Karpas-422 (cell line): ENCODE data around the gene AGXT2. TPM values are rescaled to one million over a fixed set of nuclear protein-coding genes. Genes with fewer than 3 reads are reported as not detected.

Source experiments
- DNase-seq: peaks from one replicate; pipeline ENCODE4 v3.0.0-alpha.2; 2015
- H2AFZ ChIP-seq: fragments of 200-600 bp; sonication (generic); 2 replicates; pipeline ENCODE4 v1.6.1; 2014; ENCODE audit warnings: antibody characterized with exemption, low read length, mixed read lengths
- H3K27ac ChIP-seq: fragments of 200-600 bp; sonication (generic); 2 replicates; pipeline ENCODE4 v1.5.1; 2014; ENCODE audit warnings: mild to moderate bottlenecking, low read length, moderate library complexity
- H3K27me3 ChIP-seq: fragments of 200-600 bp; sonication (generic); 2 replicates; pipeline ENCODE4 v1.6.1; 2014; ENCODE audit warnings: low read length, mixed read lengths
- H3K36me3 ChIP-seq: fragments of 200-600 bp; sonication (generic); 2 replicates; pipeline ENCODE4 v1.6.1; 2014; ENCODE audit warnings: low read length, mixed read lengths; ENCODE audit not compliant: insufficient read depth
- H3K4me1 ChIP-seq: fragments of 200-600 bp; sonication (generic); 2 replicates; pipeline ENCODE4 v1.6.1; 2014; ENCODE audit warnings: mild to moderate bottlenecking, low read length, mixed read lengths
- H3K4me2 ChIP-seq: fragments of 200-600 bp; sonication (generic); 2 replicates; pipeline ENCODE4 v1.6.1; 2014; ENCODE audit warnings: low read length, low read depth, mild to moderate bottlenecking; ENCODE audit not compliant: poor library complexity, severe bottlenecking
- H3K4me3 ChIP-seq: fragments of 200-600 bp; sonication (generic); 2 replicates; pipeline ENCODE4 v1.5.1; 2014; ENCODE audit warnings: mild to moderate bottlenecking, antibody characterized with exemption, low read length, mixed read lengths
- H3K79me2 ChIP-seq: fragments of 200-600 bp; sonication (generic); 2 replicates; pipeline ENCODE4 v1.6.1; 2014; ENCODE audit warnings: mild to moderate bottlenecking, low read length, mixed read lengths
- H3K9ac ChIP-seq: fragments of 200-600 bp; sonication (generic); 2 replicates; pipeline ENCODE4 v1.6.0; 2014; ENCODE audit warnings: low read length
- H3K9me2 ChIP-seq: fragments of 200-600 bp; sonication (generic), shearing (Covaris generic); replicated peaks from 2 replicates; pipeline ENCODE4 v1.6.0; 2014; ENCODE audit warnings: mild to moderate bottlenecking, low read length, moderate library complexity; ENCODE audit not compliant: insufficient read depth
- H3K9me3 ChIP-seq: fragments of 300-700, 200-600 bp; sonication (generic); 2 replicates; pipeline ENCODE4 v1.6.1; 2014; ENCODE audit warnings: low read length, mixed read lengths
- H4K20me1 ChIP-seq: fragments of 200-600 bp; sonication (generic); 2 replicates; pipeline ENCODE4 v1.6.1; 2014; ENCODE audit warnings: mild to moderate bottlenecking, antibody characterized with exemption, low read length, low read depth; ENCODE audit not compliant: insufficient read depth
- total RNA-seq: library from RNA; depleted of rRNA; stranded (reverse); fragments of >200 nt; shearing (Covaris generic); gene quantifications from 2 replicates; pipeline ENCODE4 v1.2.3, GENCODE V29; 2014; ENCODE audit warnings: low replicate concordance

The AGXT2 gene
- total RNA-seq, 1 experiment from 2014 or later, result not detected

GRCh38 chr5:35066260-35066795 is 18.6 kb upstream of the AGXT2 start:
- no peaks in the 10 kb centered on the region for H3K79me2 ChIP-seq
- H3K9me2 ChIP-seq, result no peaks in the 10 kb centered on the region
- no peaks in the 10 kb centered on the region for H3K36me3 ChIP-seq
- no peaks in the 10 kb centered on the region for H4K20me1 ChIP-seq
- no peak for DNase-seq
- H3K9ac ChIP-seq, result no peak overlapping the region
- no peaks in the 10 kb centered on the region for H3K9me3 ChIP-seq
- no peak overlapping the region for H3K4me2 ChIP-seq
- no peak overlapping the region for H2AFZ ChIP-seq
- no peak overlapping the region for H3K27ac ChIP-seq
- H3K4me3 ChIP-seq, result no peak overlapping the region
- H3K27me3 ChIP-seq, result no peaks in the 10 kb centered on the region
- no peaks in the 10 kb centered on the region for H3K4me1 ChIP-seq

GRCh38 chr5:35063414-35063813 is 15.7 kb upstream of the AGXT2 start:
- DNase-seq, result no peak
- no peaks in the 10 kb centered on the region for H3K79me2 ChIP-seq

DNA sequence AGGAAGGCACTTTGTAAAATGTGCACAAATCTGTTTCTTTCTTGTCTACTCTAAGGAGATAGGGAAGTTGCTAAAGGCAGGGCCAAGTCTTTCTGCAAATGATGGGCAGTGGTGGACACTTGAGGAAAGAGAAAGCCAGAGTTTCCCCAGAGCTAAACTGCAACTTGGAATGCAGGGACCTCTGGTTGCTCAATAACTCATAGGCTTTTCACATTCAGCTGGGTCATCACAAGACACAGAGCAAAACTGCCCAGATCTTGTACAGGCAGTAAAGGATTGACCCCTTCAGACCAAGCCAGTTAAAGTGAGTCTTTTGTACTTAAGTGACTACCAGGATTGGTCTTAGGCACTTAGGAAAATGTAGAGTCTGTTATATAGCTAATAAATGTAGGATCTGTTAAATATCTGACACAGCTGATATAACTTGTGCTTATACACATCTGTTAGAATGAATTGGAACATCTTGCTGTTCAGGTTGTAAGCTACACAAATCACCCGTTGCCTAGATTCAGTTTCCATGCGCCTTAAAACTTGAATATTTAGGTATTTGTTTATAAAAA is 13.5 kb upstream of the AGXT2 start:
- H3K79me2 ChIP-seq, result no peaks in the 10 kb centered on the region
- H2AFZ ChIP-seq, result no peak overlapping the region
- H3K4me2 ChIP-seq, result no peak overlapping the region
- H3K4me1 ChIP-seq, result no peaks in the 10 kb centered on the region
- H3K9me3 ChIP-seq, result no peaks in the 10 kb centered on the region
- no peaks in the 10 kb centered on the region for H4K20me1 ChIP-seq
- H3K27ac ChIP-seq, result no peak overlapping the region
- H3K36me3 ChIP-seq, result no peaks in the 10 kb centered on the region
- no peaks in the 10 kb centered on the region for H3K27me3 ChIP-seq
- no peak overlapping the region for H3K4me3 ChIP-seq
- DNase-seq, result no peak
- H3K9ac ChIP-seq, result no peak overlapping the region
- H3K9me2 ChIP-seq, result no peaks in the 10 kb centered on the region

More at GRCh38 chr5:35063414-35063813, 15.7 kb upstream of the AGXT2 start:
- Histone ChIP-seq H4K20me1 (no peaks in the 10 kb centered on the region), H3K27ac (no peak overlapping the region), H2AFZ (no peak overlapping the region), H3K9me3 (no peaks in the 10 kb centered on the region), H3K4me3 (no peak overlapping the region), H3K9me2 (no peaks in the 10 kb centered on the region), H3K9ac (no peak overlapping the region), H3K4me2 (no peak overlapping the region), H3K4me1 (no peaks in the 10 kb centered on the region), H3K36me3 (no peaks in the 10 kb centered on the region), H3K27me3 (no peaks in the 10 kb centered on the region)

DNA sequence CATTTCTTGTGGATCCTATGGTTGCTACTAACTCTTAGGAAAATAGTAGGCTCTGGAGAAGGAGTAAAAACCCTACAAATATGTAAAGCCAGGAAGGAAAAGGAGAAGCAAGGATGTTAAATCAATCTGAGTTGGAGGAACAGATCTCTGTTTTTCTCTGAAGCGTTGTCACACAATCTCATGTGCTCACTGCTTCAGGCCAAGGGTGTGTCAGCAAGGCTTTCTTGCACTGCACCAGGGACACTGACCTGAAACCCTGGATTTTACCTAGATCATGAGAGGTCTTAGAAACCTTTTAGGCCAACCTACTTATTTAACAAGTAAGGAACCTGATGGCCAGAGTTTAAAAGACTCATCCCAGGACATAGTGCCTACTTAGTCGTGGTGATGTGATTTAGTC is 12.5 kb upstream of the AGXT2 start:
- H3K4me3 ChIP-seq, result no peak overlapping the region
- H4K20me1 ChIP-seq, result no peaks in the 10 kb centered on the region
- no peaks in the 10 kb centered on the region for H3K4me1 ChIP-seq
- no peaks in the 10 kb centered on the region for H3K79me2 ChIP-seq
- no peaks in the 10 kb centered on the region for H3K9me2 ChIP-seq
- no peak overlapping the region for H3K4me2 ChIP-seq
- H3K9me3 ChIP-seq, result no peaks in the 10 kb centered on the region
- no peak overlapping the region for H3K27ac ChIP-seq
- no peak overlapping the region for H3K9ac ChIP-seq
- H3K27me3 ChIP-seq, result no peaks in the 10 kb centered on the region
- no peak overlapping the region for H2AFZ ChIP-seq
- no peaks in the 10 kb centered on the region for H3K36me3 ChIP-seq
- no peak for DNase-seq

GRCh38 chr5:35059251-35059650 is 11.5 kb upstream of the AGXT2 start:
- Histone ChIP-seq H3K36me3 (no peaks in the 10 kb centered on the region), H3K9me3 (no peaks in the 10 kb centered on the region), H3K9me2 (no peaks in the 10 kb centered on the region), H3K4me3 (no peak overlapping the region), H3K9ac (no peak overlapping the region), H2AFZ (no peak overlapping the region), H3K4me2 (no peak overlapping the region), H3K79me2 (no peaks in the 10 kb centered on the region), H3K27me3 (no peaks in the 10 kb centered on the region), H3K27ac (no peak overlapping the region), H3K4me1 (no peaks in the 10 kb centered on the region), H4K20me1 (no peaks in the 10 kb centered on the region)
- no peak for DNase-seq

GRCh38 chr5:35058374-35058788 is 10.6 kb upstream of the AGXT2 start:
- no peak overlapping the region for H3K9ac ChIP-seq
- H3K9me3 ChIP-seq, result no peaks in the 10 kb centered on the region
- no peak overlapping the region for H3K4me3 ChIP-seq
- H3K4me1 ChIP-seq, result no peaks in the 10 kb centered on the region
- H2AFZ ChIP-seq, result no peak overlapping the region
- H3K27me3 ChIP-seq, result no peaks in the 10 kb centered on the region
- H3K4me2 ChIP-seq, result no peak overlapping the region
- no peaks in the 10 kb centered on the region for H3K36me3 ChIP-seq
- DNase-seq, result no peak
- no peaks in the 10 kb centered on the region for H3K79me2 ChIP-seq
- no peaks in the 10 kb centered on the region for H3K9me2 ChIP-seq
- no peaks in the 10 kb centered on the region for H4K20me1 ChIP-seq
- no peak overlapping the region for H3K27ac ChIP-seq

- Histone ChIP-seq H3K4me3 (no peak overlapping the region), H3K4me2 (no peak overlapping the region), H3K36me3 (no peaks in the 10 kb centered on the region), H3K9me3 (no peaks in the 10 kb centered on the region), H3K79me2 (no peaks in the 10 kb centered on the region), H2AFZ (no peak overlapping the region), H3K9me2 (no peaks in the 10 kb centered on the region), H3K27me3 (no peaks in the 10 kb centered on the region), H3K27ac (no peak overlapping the region), H4K20me1 (no peaks in the 10 kb centered on the region), H3K4me1 (no peaks in the 10 kb centered on the region), H3K9ac (no peak overlapping the region)
- DNase-seq, result no peak
Observed at GRCh38 chr5:35056686-35057085, 8.9 kb upstream of the AGXT2 start.

DNA sequence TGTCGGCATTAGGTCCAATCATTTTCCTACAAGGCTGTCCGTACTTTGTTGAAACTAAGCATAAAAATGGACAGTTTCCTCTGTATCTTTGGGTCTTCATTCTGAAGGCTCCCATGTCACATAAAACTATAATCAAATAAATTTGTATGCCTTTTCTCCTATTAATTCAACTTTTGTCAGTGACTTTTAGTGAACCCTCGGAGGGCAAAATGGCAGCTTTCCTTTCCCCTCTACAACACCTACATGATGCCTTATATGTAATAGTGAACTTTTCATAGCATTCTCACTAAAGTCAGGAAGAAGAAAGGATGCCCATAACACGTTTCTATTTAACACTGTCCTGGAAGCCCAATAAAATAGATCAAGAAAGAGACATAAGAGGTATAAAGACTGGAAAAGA is 5.1 kb upstream of the AGXT2 start:
- Histone ChIP-seq H3K4me1 (no peaks in the 10 kb centered on the region), H3K4me3 (no peak overlapping the region), H3K9ac (no peak overlapping the region), H3K79me2 (no peaks in the 10 kb centered on the region), H3K9me3 (no peaks in the 10 kb centered on the region), H3K27ac (no peak overlapping the region), H3K4me2 (no peak overlapping the region), H2AFZ (no peak overlapping the region), H3K9me2 (no peaks in the 10 kb centered on the region), H3K36me3 (no peaks in the 10 kb centered on the region), H4K20me1 (no peaks in the 10 kb centered on the region), H3K27me3 (no peaks in the 10 kb centered on the region)
- DNase-seq, result no peak
